HG03060 (cell line): ENCODE data around the gene SLC36A1.
A peak's percentile ranks its signal among the peaks of the same experiment; 100 is the strongest.

Experiments
- ATAC-seq: cut with Tn5 transposase; IDR thresholded peaks from one replicate; pipeline ENCODE4 v1.9.1; 2021; ENCODE audit warnings: low read depth, moderate number of reproducible peaks; ENCODE audit not compliant: unreplicated experiment

SLC36A1 gene

DNA sequence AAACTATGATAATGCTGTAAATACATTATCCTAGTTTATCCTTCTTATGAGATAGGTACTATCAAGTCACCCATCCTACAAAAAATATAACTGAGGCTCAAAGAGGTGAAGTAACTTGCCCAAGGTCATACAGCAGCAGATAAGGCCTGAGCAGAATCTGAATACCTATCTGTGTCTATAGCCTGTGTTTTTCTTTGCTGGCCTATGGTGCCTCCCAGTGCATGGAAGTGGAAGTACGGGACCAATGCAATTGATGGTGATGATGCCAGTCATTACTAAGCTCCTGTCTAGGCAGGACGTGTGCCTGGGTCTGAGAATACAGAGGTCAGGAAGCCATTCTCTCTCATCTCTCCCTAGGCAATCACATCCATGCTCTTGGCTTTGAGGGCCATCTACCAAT lies 75.9 kb downstream of the SLC36A1 start:
- ATAC-seq: peak; percentile 80

GRCh38 chr5:151528153-151528552 lies 80.8 kb downstream of the SLC36A1 start:
- ATAC-seq: no peak

GRCh38 chr5:151528996-151529395 lies 81.6 kb downstream of the SLC36A1 start:
- no peak for ATAC-seq

DNA sequence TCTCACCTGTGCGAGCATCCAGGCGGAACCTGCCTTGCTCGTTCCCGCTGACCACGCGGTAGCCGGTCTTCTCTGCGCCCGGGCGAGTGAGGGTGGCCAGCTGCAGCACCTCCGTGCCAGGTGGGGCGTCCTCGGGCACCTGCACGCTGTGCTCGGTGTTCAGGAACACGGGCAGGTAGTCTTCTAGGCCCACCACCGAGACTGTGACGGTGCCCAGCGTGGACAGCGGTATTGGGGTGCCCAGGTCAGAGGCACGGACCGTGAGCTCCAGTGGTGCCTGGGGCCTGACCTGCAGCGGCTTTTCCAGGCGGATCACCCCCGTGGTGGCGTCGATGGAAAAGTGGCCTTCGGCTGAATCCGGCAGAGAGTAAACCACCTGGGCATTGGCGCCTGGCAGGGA lies 84.2 kb downstream of the SLC36A1 start:
- ATAC-seq: no peak

DNA sequence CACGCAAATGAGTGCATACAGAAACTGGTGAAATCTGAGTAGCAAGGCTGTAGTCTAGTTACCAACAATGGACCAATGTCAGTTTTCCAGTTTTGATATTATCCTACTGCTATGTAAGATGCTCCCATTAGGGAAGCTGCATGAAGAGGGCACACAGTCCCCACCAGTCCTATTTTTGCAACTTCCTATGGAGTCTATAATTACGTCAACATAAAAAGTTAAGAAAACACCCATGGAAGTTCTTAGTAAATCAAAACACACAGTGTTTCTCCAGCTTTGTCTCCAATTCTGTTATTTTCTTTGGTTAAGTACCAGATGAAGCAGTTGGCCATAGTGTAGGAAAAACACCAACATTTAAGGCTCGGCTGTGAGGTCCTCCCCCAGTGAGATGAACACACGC lies 85.0 kb downstream of the SLC36A1 start:
- ATAC-seq: no peak

DNA sequence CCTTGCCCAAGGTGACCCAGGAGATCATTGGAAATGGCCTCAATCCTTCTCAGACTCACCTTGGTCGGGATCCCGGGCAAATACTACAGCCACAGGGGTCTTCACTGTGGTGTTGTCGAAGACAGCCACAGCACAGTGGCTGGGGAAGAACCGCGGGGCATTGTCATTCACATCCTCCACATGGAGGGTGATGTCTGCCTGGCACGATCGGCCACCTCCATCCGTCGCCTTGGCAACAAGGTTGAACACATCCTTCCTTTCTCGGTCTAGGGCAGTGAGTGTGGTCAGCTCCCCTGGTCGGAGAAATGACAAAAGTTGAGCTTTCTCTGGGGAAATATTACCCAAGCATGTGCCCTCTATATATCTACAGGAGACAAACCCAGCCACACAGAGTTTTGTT lies 86.9 kb downstream of the SLC36A1 start:
- ATAC-seq: no peak

GRCh38 chr5:151537044-151537443 lies 89.6 kb downstream of the SLC36A1 start:
- no peak for ATAC-seq

GRCh38 chr5:151541571-151541970 lies 94.2 kb downstream of the SLC36A1 start:
- no peak for ATAC-seq
